Sigmoid colon (tissue), 7 donors: ENCODE measurements around the gene RRP1B. TPM values are rescaled to one million over a fixed set of nuclear protein-coding genes. Genes with fewer than 3 reads are reported as not detected.

Experiments
- DNase-seq: peaks from one replicate; pipeline ENCODE4 v3.0.0-alpha.2; 2019
- H3K27ac ChIP-seq, 4 donors: fragments of 200-600 bp; sonication (generic); one replicate each; pipeline ENCODE4 v1.5.1; 2016 to 2019; ENCODE audit warnings: mild to moderate bottlenecking in 1 of 4
- H3K27me3 ChIP-seq, 3 donors: fragments of 200-600 bp; sonication (generic); one replicate each; pipeline ENCODE4 v1.5.1; 2019; ENCODE audit warnings: mild to moderate bottlenecking in 1 of 3
- H3K36me3 ChIP-seq, 4 donors: fragments of 200-600 bp; sonication (generic); one replicate each; pipeline ENCODE4 v1.5.1; 2016 to 2019
- H3K4me1 ChIP-seq, 4 donors: fragments of 200-600 bp; sonication (generic); one replicate each; pipeline ENCODE4 v1.5.1; 2017 to 2019
- H3K4me3 ChIP-seq, 4 donors: fragments of 200-600 bp; sonication (generic); one replicate each; pipeline ENCODE4 v1.5.1; 2017 to 2019; ENCODE audit warnings: mild to moderate bottlenecking in 2 of 4, moderate library complexity in 1 of 4
- H3K9me3 ChIP-seq, 4 donors: fragments of 200-600 bp in 3 of 4; sonication (generic) in 3 of 4; one replicate each; pipeline versions ENCODE4 v1.5.1 to v1.6.1; 2013 to 2019
- EP300 ChIP-seq, 4 donors: sonication (generic); formaldehyde crosslinking; IDR thresholded peaks; one replicate each; pipeline ENCODE4 v1.6.1; 2017; ENCODE audit warnings: antibody characterized with exemption in 4 of 4
- POLR2A ChIP-seq, 2 donors: fragments of 450-650 bp; IDR thresholded peaks; one replicate each; pipeline ENCODE4 v1.6.1; 2016; ENCODE audit warnings: antibody characterized with exemption in 2 of 2, mild to moderate bottlenecking in 2 of 2, moderate library complexity in 2 of 2
- POLR2AphosphoS5 ChIP-seq, 4 donors: sonication (generic); formaldehyde crosslinking; IDR thresholded peaks; one replicate each; pipeline ENCODE4 v1.6.1; 2017; ENCODE audit warnings: antibody characterized with exemption in 4 of 4
- WGBS, 2 donors: extraction: QIAGEN DNeasy Blood & Tissue Kit; methylation state at CpG; one replicate each; pipeline ENCODE4 v1.1.7; 2013; 5-methylcytosine and 5-hydroxymethylcytosine counted together
- intact Hi-C: fragments of 100-400 bp; cut with DNase I; formaldehyde crosslinking; loops from one replicate; pipeline ENCODE4 v1.15.1; 2023
- polyA plus RNA-seq, 3 donors: library from polyadenylated mRNA; stranded (reverse); fragments of 200-250 nt; gene quantifications; one replicate each; pipeline ENCODE4 v1.2.3, GENCODE V29; 2013
- total RNA-seq, 4 donors: library from RNA; depleted of rRNA; stranded (reverse); fragments of >200 nt; gene quantifications; one replicate each; pipeline ENCODE4 v1.1.0, GENCODE V29; 2016
- TF ChIP-seq, protein P1 (sequence below), 4 experiments: fragments of 450-650 bp in 3 of 4; fragments of 200-600 bp in 1 of 4; IDR thresholded peaks; one replicate each; pipeline ENCODE4 v1.5.1; 2016 to 2019; ENCODE audit warnings: antibody characterized with exemption in 4 of 4, mild to moderate bottlenecking in 3 of 4, moderate library complexity in 2 of 4
- donor health status: healthy with polysubstance abuse.
- donor health status: Bipolar disorder and iron deficiency.
- donor health status: healthy.

Gene RRP1B
- total and polyA plus RNA-seq, 7 donors = 3.5 to 20.5 (median 15.2) TPM

DNA sequence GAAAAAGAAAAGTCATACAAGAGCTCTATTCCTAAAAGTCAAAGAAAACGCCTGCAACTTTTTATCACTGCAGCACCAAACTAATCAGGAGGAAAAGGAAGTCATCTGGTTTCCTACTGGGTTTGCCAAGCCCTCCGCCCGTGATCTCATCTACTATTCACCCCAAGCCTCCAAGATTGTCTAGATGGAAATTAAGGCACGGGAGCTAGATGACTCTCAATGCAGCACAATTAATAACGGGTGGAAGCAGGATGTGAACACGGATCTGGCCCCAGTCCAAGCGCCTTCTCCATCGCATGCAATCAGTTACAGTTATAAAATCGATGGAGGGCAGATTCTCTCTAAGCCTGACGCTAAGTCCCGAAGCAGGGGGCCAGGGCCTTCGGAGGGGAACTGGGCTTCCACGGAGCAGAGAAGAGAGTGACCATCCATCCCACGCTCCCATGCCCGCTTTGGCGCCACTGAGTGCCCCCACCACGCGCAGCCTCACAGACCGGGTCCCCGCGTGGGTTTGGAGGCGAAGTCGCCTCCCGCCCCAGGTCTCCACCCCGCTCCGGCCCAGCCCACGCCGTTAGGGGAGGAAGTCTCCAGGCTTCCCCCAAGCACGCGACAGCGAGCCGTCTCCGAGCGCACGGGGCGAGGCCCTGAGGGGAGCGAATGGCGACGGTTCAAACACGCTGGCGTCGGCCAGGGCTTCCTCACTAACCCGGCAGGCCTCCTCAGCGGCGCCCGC lies 1.8 kb upstream of the RRP1B start:
- Histone ChIP-seq H3K36me3 (peaks cover 0 to 9% (median 1%) of the 10 kb centered on the region in 4 donors), H3K9me3 (no peaks in the 10 kb centered on the region), H3K4me3 (no peak overlapping the region), H3K4me1 (peaks cover 0 to 23% (median 18%) of the 10 kb centered on the region in 4 donors), H3K27ac (no peak overlapping the region), H3K27me3 (no peaks in the 10 kb centered on the region)
- TF ChIP-seq POLR2A (IDR thresholded peaks at IDR 0.05) (no peak), POLR2AphosphoS5 (IDR thresholded peaks at IDR 0.05) (no peak)
- TF ChIP-seq, protein P1, sequence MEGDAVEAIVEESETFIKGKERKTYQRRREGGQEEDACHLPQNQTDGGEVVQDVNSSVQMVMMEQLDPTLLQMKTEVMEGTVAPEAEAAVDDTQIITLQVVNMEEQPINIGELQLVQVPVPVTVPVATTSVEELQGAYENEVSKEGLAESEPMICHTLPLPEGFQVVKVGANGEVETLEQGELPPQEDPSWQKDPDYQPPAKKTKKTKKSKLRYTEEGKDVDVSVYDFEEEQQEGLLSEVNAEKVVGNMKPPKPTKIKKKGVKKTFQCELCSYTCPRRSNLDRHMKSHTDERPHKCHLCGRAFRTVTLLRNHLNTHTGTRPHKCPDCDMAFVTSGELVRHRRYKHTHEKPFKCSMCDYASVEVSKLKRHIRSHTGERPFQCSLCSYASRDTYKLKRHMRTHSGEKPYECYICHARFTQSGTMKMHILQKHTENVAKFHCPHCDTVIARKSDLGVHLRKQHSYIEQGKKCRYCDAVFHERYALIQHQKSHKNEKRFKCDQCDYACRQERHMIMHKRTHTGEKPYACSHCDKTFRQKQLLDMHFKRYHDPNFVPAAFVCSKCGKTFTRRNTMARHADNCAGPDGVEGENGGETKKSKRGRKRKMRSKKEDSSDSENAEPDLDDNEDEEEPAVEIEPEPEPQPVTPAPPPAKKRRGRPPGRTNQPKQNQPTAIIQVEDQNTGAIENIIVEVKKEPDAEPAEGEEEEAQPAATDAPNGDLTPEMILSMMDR (IDR thresholded peaks at IDR 0.05) = no peak
- intact Hi-C loops = loop anchor here (2.0 kb wide), 2 partner anchors 59 to 71 kb away; no protein-coding TSS in a partner anchor
- DNase-seq = no peak
- 77 to 87% methylated on average over 46 of the region's 46 CpGs for WGBS, 2 donors

DNA sequence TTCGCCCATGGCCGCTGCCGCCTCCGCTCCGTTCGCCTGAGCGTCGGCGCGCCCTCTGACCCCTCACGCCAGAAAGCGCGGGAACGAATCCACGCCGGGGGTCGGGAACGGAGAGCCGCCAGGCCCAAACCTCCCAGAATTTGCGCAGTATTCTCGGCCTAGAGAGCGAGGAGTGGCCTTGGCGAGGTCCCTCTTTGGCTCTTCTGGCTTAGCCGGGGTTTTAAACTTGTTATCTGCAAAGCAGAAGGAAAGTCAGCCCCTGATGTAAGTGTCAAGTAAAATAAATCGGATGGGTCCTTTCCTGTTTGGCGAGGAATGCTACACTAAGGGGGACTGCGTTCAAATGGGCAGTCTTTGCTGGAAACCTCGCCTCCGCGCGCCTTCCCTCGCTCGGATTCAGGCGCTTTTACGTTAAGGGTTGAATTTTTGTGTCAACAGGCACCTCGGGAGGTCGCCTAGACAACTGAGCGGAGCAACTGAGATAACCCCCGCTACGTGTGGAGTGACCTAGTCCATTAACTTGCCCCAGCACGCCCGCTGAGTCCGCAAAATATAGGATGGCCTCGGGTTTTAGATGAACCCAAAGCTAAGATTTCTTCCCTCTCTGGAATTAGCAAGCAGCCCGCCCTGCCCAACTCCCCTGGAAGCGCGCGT lies 1.1 kb upstream of the RRP1B start:
- TF ChIP-seq POLR2AphosphoS5 (IDR thresholded peaks at IDR 0.05) = no peak
- TF ChIP-seq, protein P1 (IDR thresholded peaks at IDR 0.05) = no peak
- no peak for TF ChIP-seq POLR2A (IDR thresholded peaks at IDR 0.05)
- no peak for TF ChIP-seq EP300 (IDR thresholded peaks at IDR 0.05)
- Histone ChIP-seq H3K27me3 (no peaks in the 10 kb centered on the region), H3K9me3 (no peaks in the 10 kb centered on the region), H3K4me3 (no peak overlapping the region), H3K27ac (no peak overlapping the region), H3K4me1 (peaks cover 0 to 23% (median 18%) of the 10 kb centered on the region in 4 donors), H3K36me3 (peaks cover 0 to 10% (median 1%) of the 10 kb centered on the region in 4 donors)
- intact Hi-C loops = loop anchor here (2.0 kb wide), 2 partner anchors 59 to 71 kb away; no protein-coding TSS in a partner anchor
- no peak for DNase-seq
- 95 to 96% methylated on average over 48 of the region's 48 CpGs for WGBS, 2 donors

DNA sequence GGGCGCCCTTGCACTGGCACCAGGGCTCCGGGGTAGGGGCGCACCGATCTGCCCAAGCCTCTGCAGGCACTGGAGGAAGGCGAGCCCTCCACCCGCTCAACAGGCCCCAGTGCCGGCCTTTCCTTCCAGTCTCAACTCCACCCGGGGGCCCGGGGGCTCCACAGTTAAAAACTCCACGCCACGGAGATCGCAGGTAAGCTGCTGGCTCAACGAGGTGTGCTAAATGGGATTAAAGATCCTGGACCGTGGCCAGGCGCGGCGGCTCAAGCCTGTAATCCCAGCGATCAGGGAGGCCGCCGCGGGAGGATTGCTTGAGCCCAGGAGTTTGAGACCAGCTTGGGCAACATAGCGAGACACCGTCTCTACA lies 608 bp upstream of the RRP1B start:
- TF ChIP-seq, protein P1 (IDR thresholded peaks at IDR 0.05) = no peak
- Histone ChIP-seq H3K9me3 (no peaks in the 10 kb centered on the region), H3K4me3 (peak overlapping the region; percentile 23 to 96 (median 84)), H3K27ac (peak overlapping the region; percentile 88 to 96 (median 91)), H3K27me3 (no peaks in the 10 kb centered on the region), H3K36me3 (peaks cover 0 to 16% (median 1%) of the 10 kb centered on the region in 4 donors), H3K4me1 (peaks cover 0 to 23% (median 18%) of the 10 kb centered on the region in 4 donors)
- whole genome bisulfite sequencing, 2 donors = 89 to 92% methylated on average over 23 of the region's 23 CpGs
- intact Hi-C loops = loop anchor here (2.0 kb wide), 2 partner anchors 58 to 70 kb away; no protein-coding TSS in a partner anchor
- DNase-seq = no peak

DNA sequence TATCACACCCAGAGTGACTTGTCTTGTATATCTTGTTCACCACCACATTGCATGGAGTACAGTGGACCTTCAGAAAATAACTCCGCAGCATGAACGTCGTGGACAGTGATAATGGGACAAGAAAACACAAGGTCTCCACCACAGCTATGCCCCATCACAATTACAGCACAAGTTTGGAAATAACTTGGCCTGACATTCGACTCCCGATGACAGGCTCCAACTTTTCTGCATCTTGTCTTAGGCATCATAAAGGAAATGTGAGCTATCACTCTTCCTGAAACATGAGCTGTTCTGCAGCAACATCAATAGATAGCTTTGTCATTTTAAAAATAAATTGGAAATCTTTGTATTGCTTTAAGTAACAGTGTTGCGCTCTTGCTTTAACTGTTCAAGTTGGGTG lies 2.9 kb downstream of the RRP1B start:
- TF ChIP-seq POLR2AphosphoS5 (IDR thresholded peaks at IDR 0.05) (no peak), EP300 (IDR thresholded peaks at IDR 0.05) (no peak), POLR2A (IDR thresholded peaks at IDR 0.05) (no peak)
- TF ChIP-seq, protein P1 (IDR thresholded peaks at IDR 0.05) = no peak
- WGBS, 2 donors = 75 to 82% methylated on average over 6 of the region's 6 CpGs
- H3K27ac ChIP-seq = no peak overlapping the region
- H3K4me3 ChIP-seq = no peak overlapping the region
- intact Hi-C loops = no loop called here
- H3K4me1 ChIP-seq = peaks cover 0 to 23% (median 18%) of the 10 kb centered on the region in 4 donors
- no peaks in the 10 kb centered on the region for H3K27me3 ChIP-seq
- H3K9me3 ChIP-seq = no peaks in the 10 kb centered on the region
- peaks cover 0 to 34% (median 1%) of the 10 kb centered on the region in 4 donors for H3K36me3 ChIP-seq
- no peak for DNase-seq
